IPS-11a (cell line): Measurements from ENCODE around the gene NAB1.

Source experiments
- H3K4me3 ChIP-seq: one replicate; pipeline ENCODE4 v1.5.1; 2013; ENCODE audit warnings: low read depth, low read length, control low read depth

NAB1 gene

GRCh38 chr2:190637281-190637734 is 11.6 kb upstream of the NAB1 start:
- no peak overlapping the region for H3K4me3 ChIP-seq

- H3K4me3 ChIP-seq, result no peak overlapping the region
Measured at GRCh38 chr2:190637903-190638618, 10.8 kb upstream of the NAB1 start.

- H3K4me3 ChIP-seq, result no peak overlapping the region
Measured at GRCh38 chr2:190640117-190640516, 8.8 kb upstream of the NAB1 start.

GRCh38 chr2:190641469-190641868 is 7.4 kb upstream of the NAB1 start:
- no peak overlapping the region for H3K4me3 ChIP-seq

- no peak overlapping the region for H3K4me3 ChIP-seq
Measured at GRCh38 chr2:190646780-190647522, 1.9 kb upstream of the NAB1 start.

- H3K4me3 ChIP-seq, result peak overlapping the region; percentile 56
Measured at GRCh38 chr2:190648289-190649034, 421 bp upstream of the NAB1 start.

- H3K4me3 ChIP-seq, result peak overlapping the region; percentile 65
Measured at GRCh38 chr2:190649798-190650390, 1.0 kb downstream of the NAB1 start.

- no peak overlapping the region for H3K4me3 ChIP-seq
Measured at GRCh38 chr2:190651413-190651812, 2.5 kb downstream of the NAB1 start.

- no peak overlapping the region for H3K4me3 ChIP-seq
Measured at GRCh38 chr2:190653231-190653630, 4.3 kb downstream of the NAB1 start.

- H3K4me3 ChIP-seq, result no peak overlapping the region
Measured at GRCh38 chr2:190653931-190654330, 5.0 kb downstream of the NAB1 start.

GRCh38 chr2:190655113-190655512 is 6.2 kb downstream of the NAB1 start:
- H3K4me3 ChIP-seq, result no peak overlapping the region

GRCh38 chr2:190655570-190655969 is 6.7 kb downstream of the NAB1 start:
- no peak overlapping the region for H3K4me3 ChIP-seq

- no peak overlapping the region for H3K4me3 ChIP-seq
Measured at GRCh38 chr2:190656301-190656700, 7.4 kb downstream of the NAB1 start.

GRCh38 chr2:190657474-190658255 is 8.8 kb downstream of the NAB1 start:
- H3K4me3 ChIP-seq, result no peak overlapping the region

GRCh38 chr2:190659553-190659952 is 10.7 kb downstream of the NAB1 start:
- H3K4me3 ChIP-seq, result no peak overlapping the region

GRCh38 chr2:190662754-190663153 is 13.9 kb downstream of the NAB1 start:
- no peak overlapping the region for H3K4me3 ChIP-seq

GRCh38 chr2:190663348-190663747 is 14.5 kb downstream of the NAB1 start:
- no peak overlapping the region for H3K4me3 ChIP-seq

GRCh38 chr2:190663839-190664238 is 15.0 kb downstream of the NAB1 start:
- no peak overlapping the region for H3K4me3 ChIP-seq

GRCh38 chr2:190664240-190664639 is 15.4 kb downstream of the NAB1 start:
- H3K4me3 ChIP-seq, result no peak overlapping the region

GRCh38 chr2:190666895-190667294 is 18.0 kb downstream of the NAB1 start:
- no peak overlapping the region for H3K4me3 ChIP-seq
